ENCODE data around the gene SNED1. TPM values are rescaled to one million over a fixed set of nuclear protein-coding genes. Genes with fewer than 3 reads are reported as not detected.

The SNED1 gene
- total RNA-seq, 1 experiment from 2014 or later: 0.76 TPM

DNA sequence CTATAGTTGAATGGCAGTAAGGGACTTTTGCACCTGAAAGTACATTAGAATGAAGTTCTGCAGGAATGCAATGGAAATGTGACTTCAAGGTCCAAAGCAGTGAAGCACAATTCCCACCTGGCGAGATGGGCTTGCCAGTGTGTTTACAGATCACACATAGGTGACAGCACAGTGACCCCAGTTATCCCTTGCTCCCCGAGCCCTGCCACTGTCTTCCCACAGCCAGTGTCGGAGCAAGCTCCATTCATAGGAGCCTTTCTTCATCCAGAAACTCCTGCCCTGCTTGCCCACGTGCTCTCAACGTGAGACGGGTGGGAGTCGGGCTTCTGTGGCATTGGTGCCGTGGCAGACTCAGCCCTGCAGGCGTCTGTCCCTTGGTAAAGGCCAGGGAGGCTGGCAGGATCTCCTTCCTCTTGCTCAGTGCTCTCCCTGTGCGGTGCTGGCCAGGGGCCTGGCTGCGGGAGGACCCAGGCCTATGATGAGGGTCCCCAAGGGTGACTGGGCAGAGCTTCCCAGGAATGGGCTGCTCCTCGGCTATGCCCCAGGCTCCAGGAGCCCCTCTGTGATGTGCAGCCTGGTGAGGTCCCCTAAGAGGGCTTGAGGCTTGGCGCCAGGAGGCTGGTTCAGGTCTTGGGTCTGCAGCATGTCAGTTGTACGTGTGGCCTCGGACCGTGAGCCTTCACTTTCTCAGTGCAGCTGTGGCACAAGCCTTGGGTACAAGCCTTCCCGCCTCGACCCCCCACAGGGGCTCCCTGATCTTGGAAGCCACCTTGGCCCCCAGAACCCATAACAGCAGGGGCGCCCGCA is 40.2 kb downstream of the SNED1 start:
- CTCF ChIA-PET: no interaction called here

DNA sequence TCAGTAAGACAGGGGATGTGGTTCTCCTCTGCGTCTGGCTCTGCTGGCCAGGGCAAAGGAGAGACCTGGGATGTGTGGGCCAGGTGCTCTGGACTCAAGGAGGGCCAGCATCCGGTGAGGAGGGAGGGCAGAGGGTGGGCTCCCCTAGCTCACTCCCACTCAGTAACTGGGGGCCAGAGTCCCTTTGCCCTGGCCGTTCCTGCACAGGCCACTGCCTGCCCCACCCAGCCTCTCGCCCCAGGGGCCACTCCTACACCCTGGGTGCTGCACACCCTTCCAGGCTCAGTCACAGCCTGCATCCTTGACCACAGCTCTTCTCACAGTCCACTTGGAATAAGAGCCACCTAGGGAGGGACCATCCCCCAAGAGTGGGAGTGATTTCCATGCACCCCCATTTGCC is 41.0 kb downstream of the SNED1 start:
- Mint-ChIP-seq H3K4me3 (ENCODE audit: low read depth, unreplicated experiment) (no peak overlapping the region), H3K27ac (ENCODE audit: unreplicated experiment) (no peak overlapping the region), H3K4me1 (ENCODE audit: low read depth, unreplicated experiment) (no peaks in the 10 kb centered on the region), H3K27me3 (ENCODE audit: unreplicated experiment) (peaks cover 84% of the 10 kb centered on the region), H3K36me3 (ENCODE audit: insufficient read depth, unreplicated experiment) (no peaks in the 10 kb centered on the region), H3K9me3 (ENCODE audit: low read depth, unreplicated experiment) (no peaks in the 10 kb centered on the region)
- CTCF ChIA-PET: no interaction called here
- DNase-seq: no peak
- TF ChIP-seq, protein P1, sequence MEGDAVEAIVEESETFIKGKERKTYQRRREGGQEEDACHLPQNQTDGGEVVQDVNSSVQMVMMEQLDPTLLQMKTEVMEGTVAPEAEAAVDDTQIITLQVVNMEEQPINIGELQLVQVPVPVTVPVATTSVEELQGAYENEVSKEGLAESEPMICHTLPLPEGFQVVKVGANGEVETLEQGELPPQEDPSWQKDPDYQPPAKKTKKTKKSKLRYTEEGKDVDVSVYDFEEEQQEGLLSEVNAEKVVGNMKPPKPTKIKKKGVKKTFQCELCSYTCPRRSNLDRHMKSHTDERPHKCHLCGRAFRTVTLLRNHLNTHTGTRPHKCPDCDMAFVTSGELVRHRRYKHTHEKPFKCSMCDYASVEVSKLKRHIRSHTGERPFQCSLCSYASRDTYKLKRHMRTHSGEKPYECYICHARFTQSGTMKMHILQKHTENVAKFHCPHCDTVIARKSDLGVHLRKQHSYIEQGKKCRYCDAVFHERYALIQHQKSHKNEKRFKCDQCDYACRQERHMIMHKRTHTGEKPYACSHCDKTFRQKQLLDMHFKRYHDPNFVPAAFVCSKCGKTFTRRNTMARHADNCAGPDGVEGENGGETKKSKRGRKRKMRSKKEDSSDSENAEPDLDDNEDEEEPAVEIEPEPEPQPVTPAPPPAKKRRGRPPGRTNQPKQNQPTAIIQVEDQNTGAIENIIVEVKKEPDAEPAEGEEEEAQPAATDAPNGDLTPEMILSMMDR (IDR thresholded peaks at IDR 0.05; ENCODE audit: unreplicated experiment): no peak
- BruUV-seq (replicated peaks): no TSS peak
- intact Hi-C loops (cut with micrococcal nuclease; ENCODE audit: unreplicated experiment): no loop called here

More for the DNA sequence above, 40.2 kb downstream of the SNED1 start:
- intact Hi-C loops (cut with micrococcal nuclease; ENCODE audit: unreplicated experiment): no loop called here
- Mint-ChIP-seq H3K27me3 (ENCODE audit: unreplicated experiment) (peaks cover 78% of the 10 kb centered on the region), H3K36me3 (ENCODE audit: insufficient read depth, unreplicated experiment) (no peaks in the 10 kb centered on the region), H3K4me3 (ENCODE audit: low read depth, unreplicated experiment) (no peak overlapping the region), H3K27ac (ENCODE audit: unreplicated experiment) (no peak overlapping the region), H3K9me3 (ENCODE audit: low read depth, unreplicated experiment) (no peaks in the 10 kb centered on the region), H3K4me1 (ENCODE audit: low read depth, unreplicated experiment) (no peaks in the 10 kb centered on the region)
- DNase-seq: no peak
- no TSS peak for BruUV-seq (replicated peaks)
- TF ChIP-seq, protein P1 (IDR thresholded peaks at IDR 0.05; ENCODE audit: unreplicated experiment): no peak

- H3K27ac Mint-ChIP-seq (ENCODE audit: unreplicated experiment): no peak overlapping the region
- DNase-seq: no peak
- no peaks in the 10 kb centered on the region for H3K36me3 Mint-ChIP-seq (ENCODE audit: insufficient read depth, unreplicated experiment)
- no peaks in the 10 kb centered on the region for H3K4me1 Mint-ChIP-seq (ENCODE audit: low read depth, unreplicated experiment)
- CTCF ChIA-PET: no interaction called here
- BruUV-seq (replicated peaks): no TSS peak
- TF ChIP-seq, protein P1 (IDR thresholded peaks at IDR 0.05; ENCODE audit: unreplicated experiment): no peak
- peaks cover 3% of the 10 kb centered on the region for H3K9me3 Mint-ChIP-seq (ENCODE audit: low read depth, unreplicated experiment)
- H3K27me3 Mint-ChIP-seq (ENCODE audit: unreplicated experiment): peaks cover 84% of the 10 kb centered on the region
- intact Hi-C loops (cut with micrococcal nuclease; ENCODE audit: unreplicated experiment): no loop called here
- no peak overlapping the region for H3K4me3 Mint-ChIP-seq (ENCODE audit: low read depth, unreplicated experiment)
Measured at GRCh38 chr2:241040081-241040803, 41.8 kb downstream of the SNED1 start.

GRCh38 chr2:241041589-241042158 is 43.3 kb downstream of the SNED1 start:
- CTCF ChIA-PET: no interaction called here
- BruUV-seq (replicated peaks): no TSS peak
- Mint-ChIP-seq H3K27ac (ENCODE audit: unreplicated experiment) (no peak overlapping the region), H3K4me1 (ENCODE audit: low read depth, unreplicated experiment) (no peaks in the 10 kb centered on the region), H3K4me3 (ENCODE audit: low read depth, unreplicated experiment) (no peak overlapping the region), H3K36me3 (ENCODE audit: insufficient read depth, unreplicated experiment) (no peaks in the 10 kb centered on the region), H3K27me3 (ENCODE audit: unreplicated experiment) (peaks cover 87% of the 10 kb centered on the region), H3K9me3 (ENCODE audit: low read depth, unreplicated experiment) (peaks cover 3% of the 10 kb centered on the region)
- no peak for DNase-seq
- TF ChIP-seq, protein P1 (IDR thresholded peaks at IDR 0.05; ENCODE audit: unreplicated experiment): no peak
- intact Hi-C loops (cut with micrococcal nuclease; ENCODE audit: unreplicated experiment): no loop called here

Measured in Calu3 (cell line).